Measurements from ENCODE around the gene IL10RA. TPM values are rescaled to one million over a fixed set of nuclear protein-coding genes. Genes with fewer than 3 reads are reported as not detected.

Gene IL10RA
- total and polyA plus RNA-seq, 4 donors: 2.3 to 11.6 (median 9.2) TPM

DNA sequence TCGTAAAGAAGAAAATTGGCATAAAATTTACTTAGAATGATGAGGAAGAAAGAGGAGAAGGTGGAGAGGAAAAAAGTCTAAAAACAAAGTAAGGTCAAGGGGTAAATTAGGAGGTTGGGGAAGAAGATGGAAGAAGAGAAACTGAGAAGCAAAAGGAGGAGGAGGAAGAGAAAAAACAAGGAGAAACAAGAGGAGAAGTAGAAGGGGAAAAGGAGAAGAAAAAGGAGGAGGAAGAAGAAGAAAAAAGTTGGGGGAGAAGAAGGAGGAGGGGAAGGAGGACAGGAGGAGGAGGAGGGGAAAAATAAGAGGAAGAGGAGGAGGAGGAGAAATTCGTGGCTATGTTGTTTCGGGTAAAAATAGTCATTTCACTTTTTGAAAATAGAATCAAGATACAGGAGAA lies 42.4 kb downstream of the IL10RA start:
- no peak overlapping the region for H3K27ac ChIP-seq (ENCODE audit: low read depth in 1 of 2, low read length in 2 of 2)
- H3K9me3 ChIP-seq (ENCODE audit: control insufficient read depth in 4 of 4, low read length in 3 of 4): no peaks in the 10 kb centered on the region
- no peaks in the 10 kb centered on the region for H3K27me3 ChIP-seq (ENCODE audit: control insufficient read depth in 4 of 4, insufficient read depth in 4 of 4, low read length in 3 of 4)
- no peak for TF ChIP-seq GABPA (IDR thresholded peaks at IDR 0.05 in 1 of 2, conservative IDR thresholded peaks at IDR 0.05 in 1 of 2)
- no peak for TF ChIP-seq SP1 (IDR thresholded peaks at IDR 0.05)
- no peak for TF ChIP-seq MAX (IDR thresholded peaks at IDR 0.05)
- no peak for TF ChIP-seq EGR1 (IDR thresholded peaks at IDR 0.05; ENCODE audit: low read depth in 2 of 2)
- no peak for TF ChIP-seq ATF3 (IDR thresholded peaks at IDR 0.05)
- no peak for TF ChIP-seq TAF1 (conservative IDR thresholded peaks at IDR 0.05)
- TF ChIP-seq REST (IDR thresholded peaks at IDR 0.05): no peak
- TF ChIP-seq RAD21 (IDR thresholded peaks at IDR 0.05): no peak
- TF ChIP-seq CTCF (IDR thresholded peaks at IDR 0.05; ENCODE audit: low read depth, low read length, missing input control): no peak
- no peak for TF ChIP-seq FOXA1 (IDR thresholded peaks at IDR 0.05)
- TF ChIP-seq RXRA (IDR thresholded peaks at IDR 0.05): no peak
- TF ChIP-seq JUND (IDR thresholded peaks at IDR 0.05): no peak
- TF ChIP-seq HNF4G (IDR thresholded peaks at IDR 0.05): no peak
- no peak for TF ChIP-seq YY1 (IDR thresholded peaks at IDR 0.05)
- no peak for TF ChIP-seq FOXA2 (IDR thresholded peaks at IDR 0.05)
- TF ChIP-seq, protein P1, sequence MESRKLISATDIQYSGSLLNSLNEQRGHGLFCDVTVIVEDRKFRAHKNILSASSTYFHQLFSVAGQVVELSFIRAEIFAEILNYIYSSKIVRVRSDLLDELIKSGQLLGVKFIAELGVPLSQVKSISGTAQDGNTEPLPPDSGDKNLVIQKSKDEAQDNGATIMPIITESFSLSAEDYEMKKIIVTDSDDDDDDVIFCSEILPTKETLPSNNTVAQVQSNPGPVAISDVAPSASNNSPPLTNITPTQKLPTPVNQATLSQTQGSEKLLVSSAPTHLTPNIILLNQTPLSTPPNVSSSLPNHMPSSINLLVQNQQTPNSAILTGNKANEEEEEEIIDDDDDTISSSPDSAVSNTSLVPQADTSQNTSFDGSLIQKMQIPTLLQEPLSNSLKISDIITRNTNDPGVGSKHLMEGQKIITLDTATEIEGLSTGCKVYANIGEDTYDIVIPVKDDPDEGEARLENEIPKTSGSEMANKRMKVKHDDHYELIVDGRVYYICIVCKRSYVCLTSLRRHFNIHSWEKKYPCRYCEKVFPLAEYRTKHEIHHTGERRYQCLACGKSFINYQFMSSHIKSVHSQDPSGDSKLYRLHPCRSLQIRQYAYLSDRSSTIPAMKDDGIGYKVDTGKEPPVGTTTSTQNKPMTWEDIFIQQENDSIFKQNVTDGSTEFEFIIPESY (IDR thresholded peaks at IDR 0.05): no peak
- no peak for TF ChIP-seq HNF4A (conservative IDR thresholded peaks at IDR 0.05)
- no peak for TF ChIP-seq NR2F2 (IDR thresholded peaks at IDR 0.05)
- no peaks in the 10 kb centered on the region for H3K36me3 ChIP-seq (ENCODE audit: control insufficient read depth in 4 of 4, insufficient read depth in 3 of 4, low read depth in 1 of 4, low read length in 3 of 4)
- no peak for DNase-seq (ENCODE audit: low spot score)
- WGBS: 65% methylated on average over 3 of the region's 3 CpGs
- H3K4me3 ChIP-seq (ENCODE audit: low read depth in 1 of 3, low read length in 3 of 3): no peak overlapping the region
- H3K4me1 ChIP-seq (ENCODE audit: control insufficient read depth in 4 of 4, insufficient read depth in 4 of 4, low read length in 3 of 4): no peaks in the 10 kb centered on the region
- H3K9ac ChIP-seq (ENCODE audit: low read depth in 1 of 2, low read length in 2 of 2): no peak overlapping the region

Measured in liver (tissue), 9 donors.